Stimulated activated CD8-positive, alpha-beta memory T cell treated with anti-CD3 and anti-CD28 coated beads, Interleukin-4, amount 100 ng/mL, for 48 hours (primary cell): ENCODE measurements around the gene GAMT.
"Not testable (repeated sequence)": the region's sequence is repeated elsewhere in the genome, so short reads cannot be mapped to it uniquely, and the experiment has no call there.

ENCODE experiments used
- DNase-seq: peaks from one replicate; pipeline ENCODE4 v3.0.0-alpha.2; 2020

GAMT gene

DNA sequence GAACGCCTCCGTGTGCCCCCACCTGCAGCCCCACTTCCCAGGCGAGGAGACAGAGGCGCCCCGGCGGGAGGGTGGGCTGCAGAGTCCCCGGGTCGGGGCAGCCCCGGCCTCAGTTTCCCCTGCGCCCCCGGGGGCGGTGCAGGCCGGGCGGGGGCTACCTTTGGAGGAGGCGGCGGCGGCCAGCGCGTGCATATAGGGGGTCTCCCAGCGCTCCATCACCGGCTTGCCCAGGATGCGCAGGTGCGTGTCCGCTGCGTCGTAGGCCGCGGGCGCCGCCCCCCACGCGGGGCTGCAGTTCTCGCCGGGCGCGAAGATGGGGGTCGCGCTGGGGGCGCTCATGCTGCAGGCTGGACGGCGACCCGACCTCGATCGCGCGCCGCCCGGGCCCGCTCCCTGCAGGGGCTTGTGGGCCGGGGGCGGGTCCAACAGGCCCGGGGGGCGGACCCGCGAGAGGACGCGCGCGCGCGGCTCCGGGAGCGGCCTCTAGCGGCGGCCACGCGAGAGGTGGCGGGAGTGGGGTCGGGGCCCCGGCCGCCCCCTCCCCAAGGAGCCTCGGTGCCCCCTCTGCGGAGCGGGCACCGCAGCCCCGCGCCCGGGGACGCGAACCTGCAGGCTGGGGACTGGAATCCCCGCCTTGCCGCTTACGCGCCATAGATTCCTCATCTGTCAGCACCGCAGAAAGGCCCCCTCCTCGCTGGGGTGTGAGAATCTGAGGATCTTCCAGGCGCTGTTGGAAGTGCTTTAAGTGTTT is at the start of gene GAMT:
Gene GAMT (minus strand): TSS at position 405 of the 751 bp plus-strand sequence. CDS start 66 bp downstream, at position 339.
- DNase-seq: peak; percentile 72

DNA sequence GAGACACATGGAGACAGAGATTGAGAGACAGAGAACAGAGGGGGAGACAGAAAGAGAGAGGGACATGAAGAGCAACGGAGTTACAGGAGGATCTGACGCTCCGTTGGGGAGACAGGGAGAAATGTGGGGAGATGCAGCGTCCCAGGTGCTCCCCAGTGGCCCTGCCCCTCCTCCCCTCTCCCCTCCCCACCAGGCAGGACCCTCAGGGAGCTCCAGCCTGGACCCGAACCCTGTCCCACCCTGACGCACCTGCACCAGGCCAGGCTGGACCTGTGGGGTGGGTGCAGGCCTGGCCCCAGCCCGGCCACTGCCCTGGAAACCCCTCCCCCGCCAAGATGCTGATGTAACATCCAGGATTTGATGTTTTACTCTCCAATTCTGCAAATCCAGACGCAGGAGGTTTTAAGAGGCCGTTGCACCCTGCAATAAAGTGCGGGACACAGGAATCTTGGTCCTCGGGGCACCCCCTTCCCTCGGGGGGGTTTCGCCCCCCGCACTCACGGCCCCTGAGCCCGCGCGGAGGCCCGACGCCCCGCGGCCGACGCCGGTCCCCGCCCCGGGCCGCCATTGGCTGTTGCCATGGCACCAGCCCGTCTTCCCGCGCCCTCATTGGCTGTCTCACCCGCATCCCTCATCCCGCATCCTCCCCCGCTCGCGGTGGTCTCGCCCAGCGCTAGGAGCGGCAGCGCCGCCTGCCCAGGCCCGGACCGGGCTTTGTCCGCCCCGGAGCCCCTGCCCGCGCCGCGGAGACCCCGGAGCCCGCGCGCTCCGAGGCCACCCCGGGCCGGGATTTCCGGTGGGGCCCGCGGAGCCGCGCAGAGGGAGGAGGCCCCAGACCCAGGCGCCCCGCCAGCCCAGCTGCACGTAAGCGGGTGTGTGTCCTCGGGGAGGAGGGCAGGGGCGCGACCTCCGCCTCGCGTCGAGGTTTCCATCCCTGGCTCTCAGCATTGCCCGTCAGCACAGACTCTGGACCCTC is 48.4 kb upstream of the GAMT start, which contains the start of gene APC2:
Gene APC2 (plus strand): TSS at position 655 of the 976 bp plus-strand sequence. CDS start 2,881 bp downstream, outside the sequence.
- peak; percentile 65 for DNase-seq

GRCh38 chr19:1447944-1448343 is 46.6 kb upstream of the GAMT start:
- no peak for DNase-seq

GRCh38 chr19:1447504-1447903 is 46.2 kb upstream of the GAMT start:
- no peak for DNase-seq

- DNase-seq: no peak
Observed at GRCh38 chr19:1446713-1447481, 45.6 kb upstream of the GAMT start.

DNA sequence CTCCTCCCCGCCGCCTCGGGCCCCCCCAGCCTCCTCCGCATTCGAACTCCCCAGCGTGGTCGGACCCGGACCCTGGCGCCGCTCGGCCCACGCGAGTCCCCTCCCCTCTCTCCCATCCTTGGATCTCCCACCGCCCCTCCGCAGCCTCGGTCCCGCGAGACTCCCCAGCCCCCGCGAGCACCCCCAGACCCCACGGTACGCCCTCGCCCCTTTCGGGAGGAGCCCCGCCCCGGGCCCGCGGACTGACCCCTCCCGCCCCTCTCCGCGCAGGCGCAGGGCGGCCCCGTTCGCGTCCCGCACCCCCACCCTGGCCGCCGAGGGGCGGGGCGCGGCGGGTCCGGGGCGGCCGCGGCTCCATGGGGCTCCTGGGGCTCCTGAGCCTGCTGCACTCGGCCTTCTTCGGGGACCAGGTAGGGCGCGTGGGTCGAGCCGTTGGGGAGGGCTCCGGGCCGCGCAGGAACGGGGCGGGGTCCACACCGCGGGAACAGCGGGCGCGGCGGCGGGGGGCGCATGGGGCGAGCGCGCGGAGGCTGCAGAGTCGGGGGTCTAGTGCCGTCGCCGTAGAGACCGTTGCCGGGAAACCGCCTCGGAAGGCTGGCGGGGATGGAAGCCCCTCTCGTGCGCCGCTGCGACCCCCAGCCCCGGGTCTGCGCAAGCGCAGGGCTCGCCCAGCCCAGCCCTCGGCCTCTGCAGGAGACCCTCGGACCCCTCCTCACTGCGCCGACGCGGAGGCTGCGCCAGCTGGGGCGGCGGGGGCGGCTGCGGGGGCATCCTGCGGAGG is 44.8 kb upstream of the GAMT start:
- DNase-seq: no peak

DNA sequence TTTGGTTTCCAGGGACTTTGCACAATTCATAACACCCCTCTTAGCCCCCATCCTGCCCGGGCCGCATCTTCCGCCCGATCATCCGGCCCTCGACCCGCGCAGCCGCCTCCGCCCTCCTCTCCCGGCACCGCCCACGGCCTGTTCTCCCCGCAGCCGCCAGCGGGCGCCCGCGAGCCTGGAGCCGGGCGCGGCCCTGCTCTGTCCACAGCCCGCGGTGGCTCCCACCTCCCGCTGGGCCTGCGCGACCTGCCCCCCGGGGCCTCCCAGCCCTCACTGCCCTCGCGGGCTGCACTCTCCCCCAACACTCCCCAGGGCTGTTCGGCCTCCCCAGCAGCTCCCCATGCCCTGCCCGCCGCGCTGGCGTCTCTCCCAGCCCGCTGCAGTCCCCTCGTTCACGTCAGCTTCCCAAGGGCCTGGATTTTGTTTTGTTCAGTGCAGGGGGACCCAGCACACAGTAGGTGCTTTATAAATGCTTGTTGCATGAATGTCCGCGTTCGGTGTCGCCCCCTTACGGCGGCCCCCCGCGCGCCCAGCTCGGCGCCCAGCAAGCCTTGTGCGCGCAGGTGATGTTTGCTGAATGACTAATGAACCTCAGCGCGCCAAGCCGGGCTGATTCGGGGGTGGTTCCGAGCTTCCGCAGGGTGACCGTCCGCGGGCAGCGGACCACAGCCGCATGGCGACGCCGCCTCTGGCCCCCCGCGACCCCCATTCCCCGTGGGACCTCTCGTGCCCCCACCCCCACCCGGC is 44.0 kb upstream of the GAMT start:
- peak; percentile 89 for DNase-seq

- no peak for DNase-seq
Observed at GRCh38 chr19:1441677-1442438, 40.5 kb upstream of the GAMT start.

DNA sequence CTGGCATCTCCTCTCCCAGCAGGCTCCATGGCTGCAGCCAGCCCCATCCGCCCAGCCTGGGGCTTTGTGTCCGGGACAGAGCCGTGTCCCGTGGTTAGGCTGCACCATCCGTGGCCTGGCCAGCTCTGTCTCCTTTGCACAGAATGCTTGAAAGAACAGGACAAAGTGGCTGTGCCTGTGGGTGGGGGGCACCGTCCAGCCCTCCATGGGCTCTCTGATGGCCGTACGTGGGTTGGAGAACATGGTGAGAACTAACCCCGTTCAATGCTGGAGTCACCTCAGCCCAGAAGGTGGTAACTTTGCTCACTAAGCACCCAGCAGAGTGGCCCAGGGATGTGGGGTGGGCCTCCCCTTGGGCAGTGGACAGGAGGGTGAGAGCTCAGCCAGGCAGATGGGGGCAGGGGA is 39.7 kb upstream of the GAMT start:
- no peak for DNase-seq

DNA sequence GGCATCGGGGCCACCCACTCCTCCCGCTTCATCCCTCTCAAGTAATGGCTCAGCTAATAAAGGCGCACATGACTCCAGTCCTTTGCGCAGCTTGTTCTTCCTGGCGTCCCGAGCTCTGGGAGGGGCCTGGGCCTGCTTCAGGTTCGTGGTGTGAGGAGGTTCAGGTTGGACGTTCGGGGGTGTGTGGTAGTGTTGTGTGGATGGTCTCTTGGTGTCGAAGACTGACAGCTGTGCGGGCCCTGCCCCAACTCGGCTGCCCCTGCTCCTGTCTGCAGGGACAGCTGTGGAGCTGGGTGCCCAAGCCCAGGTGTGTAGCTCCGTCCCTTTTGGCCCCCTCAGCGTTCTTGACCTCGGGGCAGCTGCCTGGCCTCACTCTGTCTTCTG is 39.1 kb upstream of the GAMT start:
- DNase-seq: no peak

- not testable (repeated sequence) for DNase-seq
Observed at GRCh38 chr19:1439525-1440417, 38.4 kb upstream of the GAMT start.

DNA sequence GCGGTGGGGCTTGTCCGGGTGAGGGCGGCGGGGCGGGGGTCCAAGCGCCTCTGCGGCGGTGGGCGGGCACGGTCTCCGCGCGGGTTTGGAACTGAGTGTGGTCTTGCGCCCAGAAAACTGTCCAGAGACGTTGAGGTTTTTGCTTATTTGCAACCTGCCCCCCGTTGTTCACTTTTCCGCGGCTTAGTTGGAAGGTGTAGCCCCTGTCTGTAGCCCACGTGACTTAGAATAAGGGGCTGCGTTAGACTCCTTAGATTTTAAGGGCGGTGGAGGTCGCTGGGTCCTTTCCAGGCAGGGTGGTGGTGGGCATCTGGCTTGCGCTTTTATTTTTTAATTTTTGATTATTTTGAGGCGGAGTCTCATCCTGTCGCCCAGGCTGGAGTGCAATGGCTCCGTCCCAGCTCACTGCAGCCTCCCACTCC is 37.6 kb upstream of the GAMT start:
- DNase-seq: no peak

- DNase-seq: peak; percentile 96
Observed at GRCh38 chr19:1438035-1438932, 36.9 kb upstream of the GAMT start, which contains the start of gene RPS15. Gene RPS15 (plus strand): TSS chr19:1438396. CDS start chr19:1438426, 30 bp downstream.

DNA sequence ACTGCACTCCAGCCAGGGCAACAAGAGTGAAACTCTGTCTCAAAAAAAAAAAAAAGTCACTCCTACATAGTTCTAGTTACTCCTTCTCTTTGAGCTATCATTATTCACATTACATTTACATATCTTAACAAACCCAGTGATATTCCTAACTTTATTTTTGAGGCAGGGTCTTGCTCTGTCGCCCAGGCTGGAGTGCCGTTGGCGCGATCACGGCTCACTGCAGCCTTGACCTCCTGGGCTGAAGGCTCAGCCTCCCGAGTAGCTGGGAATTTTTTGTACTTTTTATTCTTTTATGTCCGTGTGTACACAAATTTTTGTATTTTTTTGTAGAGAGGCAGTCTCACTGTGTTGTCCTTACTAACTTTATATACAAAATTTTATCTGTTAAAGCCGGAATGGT is 36.3 kb upstream of the GAMT start:
- no peak for DNase-seq

DNA sequence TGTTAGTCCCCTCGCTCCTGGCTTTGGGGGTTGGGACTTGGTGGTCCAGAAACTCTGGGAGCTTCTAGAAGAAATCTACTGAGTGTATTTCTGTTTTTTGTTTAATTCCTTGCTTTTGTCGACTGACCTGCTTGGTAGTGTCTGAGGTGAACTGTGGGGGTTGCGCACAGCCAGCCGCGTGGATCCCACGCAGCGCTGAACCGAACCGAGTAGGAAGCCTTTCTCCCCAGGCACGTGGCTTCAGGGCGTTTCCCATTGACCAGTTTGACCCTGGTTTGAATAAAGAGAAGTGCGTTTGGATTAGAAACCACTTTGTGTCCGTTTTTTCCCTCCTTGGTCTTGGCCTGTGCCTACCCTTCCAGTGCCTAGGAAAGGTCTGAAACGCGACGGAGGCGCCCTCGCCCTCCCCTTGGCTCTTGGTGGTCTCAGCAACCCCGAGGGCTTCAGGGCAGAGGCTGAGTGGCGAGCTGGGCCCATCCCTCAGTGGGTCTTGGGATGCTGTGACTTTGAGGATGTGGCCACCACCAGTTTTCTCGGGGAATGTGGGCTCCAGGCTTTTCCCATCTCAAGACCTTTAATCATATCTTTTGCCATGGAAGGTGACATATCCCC is 34.1 kb upstream of the GAMT start:
- DNase-seq: no peak

- DNase-seq: no peak
Observed at GRCh38 chr19:1434577-1435060, 33.3 kb upstream of the GAMT start.

DNA sequence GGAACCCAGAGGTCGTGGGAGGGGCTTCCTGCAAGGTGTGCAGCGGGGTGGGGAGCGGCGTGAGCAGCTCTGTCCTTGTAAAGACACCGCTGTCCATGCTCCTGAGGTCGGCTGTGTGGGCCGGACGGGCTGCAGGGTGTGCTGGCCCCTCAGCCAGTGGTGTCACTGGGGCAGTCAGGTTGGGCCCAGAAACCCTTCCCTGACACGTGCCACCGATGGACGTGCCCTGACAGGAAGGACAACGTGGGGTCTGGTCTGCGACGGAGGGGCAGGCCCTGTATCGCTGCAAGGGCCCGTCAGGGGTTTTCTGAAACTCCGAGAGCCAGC is 32.7 kb upstream of the GAMT start:
- DNase-seq: no peak
